Renal pelvis (tissue), 4 donors: ENCODE results near the gene CFAP100. TPM values are rescaled to one million over a fixed set of nuclear protein-coding genes. Genes with fewer than 3 reads are reported as not detected.

Source experiments
- DNase-seq: peaks from one replicate; pipeline ENCODE4 v3.0.0-alpha.2; 2013
- polyA plus RNA-seq, 3 donors: library from polyadenylated mRNA; unstranded; fragments of 120-200 nt; gene quantifications; one replicate each; pipeline ENCODE4 v1.2.1, GENCODE V29; 2013; ENCODE audit not compliant: insufficient read length in 3 of 3

CFAP100 gene
- polyA plus RNA-seq, 3 donors, result 1.1 to 1.7 (median 1.5) TPM

- DNase-seq, result no peak
These were observed 26.9 kb downstream of the CFAP100 start for GRCh38 chr3:126421573-126422119.

DNA sequence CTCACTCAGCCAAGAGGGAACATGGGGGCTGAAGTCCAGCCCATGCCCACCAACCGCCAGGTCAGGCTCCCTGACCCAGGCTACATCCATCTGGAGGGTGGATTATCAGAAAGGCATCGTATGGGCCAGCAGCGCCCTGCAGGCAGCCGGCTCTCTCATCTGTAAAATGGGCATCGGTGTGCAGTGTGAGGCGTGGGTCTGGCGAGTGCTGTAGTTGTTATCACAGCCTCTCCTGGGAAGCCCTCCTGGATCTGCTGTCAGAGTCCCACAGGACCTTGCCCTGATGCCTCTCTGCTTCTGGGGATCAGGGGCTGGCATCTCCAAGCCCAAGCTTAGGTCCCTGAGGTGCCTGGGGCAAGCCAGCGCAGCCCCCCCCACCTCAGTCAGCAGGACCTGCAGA is 27.4 kb downstream of the CFAP100 start:
- no peak for DNase-seq

GRCh38 chr3:126422571-126423091 is 27.9 kb downstream of the CFAP100 start:
- DNase-seq, result no peak

GRCh38 chr3:126423191-126424038 is 28.7 kb downstream of the CFAP100 start:
- DNase-seq, result no peak

DNA sequence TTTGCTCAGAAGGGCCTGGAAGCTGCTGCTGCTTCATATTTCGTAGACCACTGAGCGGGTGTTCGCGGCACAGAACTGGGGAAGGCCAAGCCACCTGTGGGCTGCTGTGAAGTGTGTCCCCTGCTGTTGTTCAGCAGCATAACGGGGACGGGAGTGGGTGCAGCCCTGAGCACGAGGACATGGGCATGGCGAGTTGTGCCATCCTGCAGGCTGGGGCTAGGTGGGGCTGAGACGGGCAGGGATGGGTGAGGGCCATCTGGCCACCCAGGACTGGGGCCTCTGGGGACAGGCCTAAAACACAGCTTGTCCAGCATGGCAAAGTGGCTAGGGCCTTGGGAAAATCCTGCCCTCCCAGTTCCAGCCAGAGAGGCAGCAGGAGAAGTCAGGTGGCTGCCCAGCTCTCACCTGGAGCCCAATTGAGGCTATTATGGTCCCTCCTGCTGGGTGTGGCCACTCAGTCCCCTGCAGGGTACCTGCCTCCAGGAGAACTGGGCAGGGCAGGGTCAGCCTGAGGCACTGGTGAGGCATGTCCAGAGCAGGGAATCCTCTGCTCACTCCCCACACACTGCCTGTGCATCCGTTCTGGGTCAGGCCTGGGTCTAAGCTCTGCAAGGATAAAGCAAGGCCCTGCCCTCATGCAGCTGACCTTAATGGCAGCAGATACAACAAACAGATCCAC is 29.5 kb downstream of the CFAP100 start:
- DNase-seq, result no peak

DNA sequence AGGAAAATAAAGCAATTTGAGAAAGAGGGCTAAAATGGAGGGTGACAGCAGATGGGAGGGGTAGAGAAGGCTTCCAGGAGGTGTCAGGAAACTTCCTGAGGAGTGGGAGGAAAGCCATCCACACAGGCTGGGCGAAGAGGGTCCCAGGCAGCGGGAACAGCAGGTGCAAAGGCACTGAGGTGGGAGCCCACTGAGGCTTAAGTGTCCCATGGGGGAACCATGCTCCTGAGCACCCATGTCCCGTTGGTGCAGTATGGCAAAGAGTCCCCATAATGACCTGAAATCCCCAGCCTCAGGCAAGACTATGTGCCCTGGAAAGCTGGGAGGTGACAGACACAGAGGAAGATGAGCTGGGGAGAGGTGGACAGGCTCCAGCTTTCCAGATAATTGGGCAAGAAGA is 30.0 kb downstream of the CFAP100 start:
- no peak for DNase-seq

- DNase-seq, result no peak
These were observed 36.4 kb downstream of the CFAP100 start for GRCh38 chr3:126431103-126431534.

- no peak for DNase-seq
These were observed 37.8 kb downstream of the CFAP100 start for GRCh38 chr3:126432361-126433104.

- no peak for DNase-seq
These were observed 38.4 kb downstream of the CFAP100 start for GRCh38 chr3:126433105-126433430.

DNA sequence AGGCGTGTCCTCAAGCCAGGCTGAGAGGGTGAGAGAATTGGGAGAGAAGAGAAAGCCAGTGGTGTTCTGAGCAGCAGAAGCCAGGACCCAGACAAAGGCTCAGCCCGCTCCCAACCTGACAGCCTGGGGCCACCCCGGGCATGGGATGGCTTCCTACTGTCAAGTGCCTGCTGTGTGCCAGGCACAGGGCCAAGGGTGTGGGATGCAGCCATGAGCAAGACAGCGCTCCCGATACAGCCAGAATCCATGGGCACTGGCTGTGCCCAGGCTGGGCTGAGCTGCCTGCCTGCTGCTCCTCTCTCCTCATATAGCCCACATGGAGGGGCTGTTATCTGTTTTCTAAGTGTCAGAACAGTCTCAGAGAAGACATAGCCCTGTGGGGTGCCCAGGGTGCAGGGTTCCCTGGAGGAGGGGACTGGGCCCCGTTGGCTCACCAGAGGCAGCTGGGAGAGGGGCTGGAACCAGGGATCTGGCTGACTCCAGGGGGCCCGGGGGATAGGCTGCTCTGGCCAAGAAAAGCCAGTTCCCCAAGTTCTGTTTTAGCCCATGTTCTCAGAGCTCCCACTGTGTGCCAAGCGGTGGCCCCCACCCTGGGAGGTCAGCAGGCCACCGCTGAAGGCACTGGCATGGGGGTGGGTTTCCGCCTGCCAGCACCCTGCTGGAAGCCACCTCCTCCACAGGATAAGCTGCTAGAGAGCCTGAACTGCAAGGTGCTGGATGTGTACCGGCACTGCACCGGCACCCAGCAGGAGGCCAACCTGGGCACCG is 39.0 kb downstream of the CFAP100 start:
- no peak for DNase-seq

- no peak for DNase-seq
These were observed 39.5 kb downstream of the CFAP100 start for GRCh38 chr3:126434264-126434590.

- no peak for DNase-seq
These were observed 40.3 kb downstream of the CFAP100 start for GRCh38 chr3:126434931-126435411.

GRCh38 chr3:126435456-126436315 is 41.0 kb downstream of the CFAP100 start:
- DNase-seq, result no peak

- no peak for DNase-seq
These were observed 42.4 kb downstream of the CFAP100 start for GRCh38 chr3:126436826-126437717.

- no peak for DNase-seq
These were observed 43.5 kb downstream of the CFAP100 start for GRCh38 chr3:126438186-126438585.

DNA sequence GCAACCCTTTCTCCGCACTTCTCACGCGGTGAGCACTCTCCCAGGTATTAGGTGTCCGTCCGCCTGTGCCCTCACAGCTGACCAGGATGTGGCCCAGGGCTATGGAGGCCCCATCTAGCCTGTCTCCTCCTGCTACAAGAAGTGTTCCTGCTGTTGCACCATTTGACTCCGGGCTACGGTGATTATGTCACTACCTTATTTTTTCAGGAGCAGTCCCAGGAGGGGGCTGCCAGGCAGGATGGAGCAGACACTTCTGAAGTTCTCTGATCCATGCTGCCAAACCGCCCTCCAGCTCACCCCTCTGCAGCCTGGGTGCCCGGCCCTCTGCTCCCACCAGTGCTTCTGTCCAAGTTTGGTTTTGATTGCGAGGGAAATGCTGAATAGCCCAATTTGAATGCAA is 44.0 kb downstream of the CFAP100 start:
- no peak for DNase-seq

DNA sequence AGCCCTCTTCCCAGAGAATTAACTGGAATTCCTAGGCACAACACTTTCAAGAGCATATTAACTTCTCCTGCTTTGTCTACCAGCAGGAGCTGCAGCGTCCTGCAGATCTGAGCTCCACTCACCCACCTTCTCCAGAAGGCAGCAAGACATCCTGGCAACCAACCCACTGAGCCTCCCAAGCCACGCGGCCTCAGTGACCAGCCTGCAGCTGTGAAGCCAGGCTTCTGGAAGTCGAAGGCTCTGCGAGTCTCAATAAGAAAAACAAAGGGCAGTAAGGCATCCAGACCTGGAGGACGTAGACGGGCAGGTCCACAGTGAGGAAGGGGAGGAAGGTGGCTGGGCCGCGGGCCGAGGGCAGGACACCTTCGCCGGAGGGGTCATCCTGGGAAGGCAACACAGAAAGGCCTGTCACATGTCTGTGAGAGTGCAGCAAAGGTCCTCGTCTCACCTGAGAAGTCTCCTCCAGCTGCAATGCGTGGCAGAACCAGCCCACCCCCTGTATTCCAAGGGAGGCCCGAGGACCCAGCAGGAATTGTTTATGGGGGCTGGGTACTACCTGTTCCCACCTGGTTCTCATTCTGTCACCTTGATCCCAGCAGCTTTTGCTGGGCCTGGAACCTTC is 44.7 kb downstream of the CFAP100 start:
- DNase-seq, result no peak

DNA sequence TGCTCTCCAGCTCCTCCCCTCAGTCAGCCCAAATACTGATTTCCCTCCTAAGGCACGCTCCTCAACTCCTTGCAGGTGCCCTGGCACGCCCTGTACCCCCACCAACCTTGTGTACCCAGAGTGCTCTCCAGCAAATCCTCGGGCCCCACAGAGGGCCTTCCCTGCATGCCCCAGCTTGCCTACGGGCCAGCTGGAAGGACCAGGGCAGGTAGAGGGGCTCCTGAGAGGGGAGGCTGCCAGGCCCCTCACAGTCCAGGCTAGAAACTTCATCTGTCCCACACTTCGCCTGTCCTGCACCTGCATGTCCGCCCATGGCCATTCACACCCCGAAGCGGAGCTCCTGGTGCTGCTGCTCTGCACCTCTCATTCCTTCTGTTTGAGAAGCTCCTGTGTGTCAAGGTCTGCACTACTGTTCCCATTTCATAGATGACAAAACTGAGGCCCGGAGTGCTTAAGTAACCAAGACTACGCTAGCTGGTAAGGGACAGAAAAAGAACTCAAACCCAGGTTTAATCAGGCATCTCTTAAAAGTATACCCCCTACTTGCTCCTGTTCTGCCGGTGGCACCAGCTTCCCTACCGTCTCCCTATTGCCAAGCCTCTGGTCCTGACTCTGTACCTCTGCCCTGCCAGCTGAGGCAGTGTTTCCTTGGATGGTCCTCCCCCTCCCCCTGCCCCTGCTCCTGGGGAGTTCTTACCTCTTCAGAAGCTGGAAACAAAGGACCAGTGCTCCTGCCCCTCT is 45.4 kb downstream of the CFAP100 start:
- no peak for DNase-seq
